HG03135 (cell line): ENCODE measurements around the gene METTL22.

ENCODE experiments used
- ATAC-seq: cut with Tn5 transposase; IDR thresholded peaks from one replicate; pipeline ENCODE4 v1.9.1; 2021; ENCODE audit warnings: mild to moderate bottlenecking, moderate library complexity; ENCODE audit not compliant: unreplicated experiment

Gene METTL22

DNA sequence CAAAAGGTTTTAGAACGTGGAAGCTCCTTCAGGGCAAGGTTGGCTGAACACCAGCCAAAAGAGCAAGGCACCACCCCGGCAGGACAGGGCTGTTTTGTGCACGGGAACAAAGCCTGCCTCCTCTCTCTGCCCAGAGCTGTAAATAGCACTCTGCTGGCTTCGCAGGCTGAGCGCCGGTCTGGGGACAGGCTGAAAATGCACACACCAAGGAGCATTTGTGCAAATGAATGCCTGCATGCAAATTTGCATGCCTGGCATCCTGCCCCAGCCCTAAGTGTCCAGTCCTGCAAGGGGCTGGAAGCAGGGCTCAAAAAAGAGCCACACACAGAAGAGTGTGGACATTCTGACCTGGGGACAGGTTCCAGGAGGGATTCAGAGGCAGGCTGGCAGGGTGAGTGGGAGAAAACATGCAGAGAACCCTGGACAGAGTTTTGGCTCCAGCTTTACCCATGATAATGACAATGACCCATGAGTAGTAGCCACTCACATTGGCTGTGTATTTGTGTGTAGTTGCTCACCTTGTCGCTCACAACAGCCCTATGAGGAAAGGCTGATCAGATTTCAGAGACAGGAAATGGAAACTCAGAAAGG lies 64.6 kb downstream of the METTL22 start:
- no peak for ATAC-seq

DNA sequence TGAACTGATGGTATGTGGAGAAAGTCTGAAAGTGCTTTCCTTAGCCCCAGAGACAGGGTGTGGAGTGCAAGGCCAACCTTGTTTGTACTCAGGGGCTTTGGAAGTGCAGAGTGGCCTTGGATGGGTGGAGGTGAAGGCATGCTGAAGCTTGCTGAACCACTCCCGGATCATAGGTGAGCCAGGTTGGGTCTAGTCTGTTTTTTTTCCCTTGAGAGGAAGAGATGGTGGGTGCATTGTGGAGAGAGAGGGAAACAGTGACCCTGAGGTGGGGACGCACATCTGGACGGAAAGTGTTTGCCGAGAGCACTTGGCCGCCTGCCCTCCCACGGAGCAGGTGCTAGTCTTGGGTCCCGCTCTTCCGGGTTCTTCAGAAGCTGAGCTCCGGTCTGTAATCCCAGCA lies 65.4 kb downstream of the METTL22 start:
- no peak for ATAC-seq

DNA sequence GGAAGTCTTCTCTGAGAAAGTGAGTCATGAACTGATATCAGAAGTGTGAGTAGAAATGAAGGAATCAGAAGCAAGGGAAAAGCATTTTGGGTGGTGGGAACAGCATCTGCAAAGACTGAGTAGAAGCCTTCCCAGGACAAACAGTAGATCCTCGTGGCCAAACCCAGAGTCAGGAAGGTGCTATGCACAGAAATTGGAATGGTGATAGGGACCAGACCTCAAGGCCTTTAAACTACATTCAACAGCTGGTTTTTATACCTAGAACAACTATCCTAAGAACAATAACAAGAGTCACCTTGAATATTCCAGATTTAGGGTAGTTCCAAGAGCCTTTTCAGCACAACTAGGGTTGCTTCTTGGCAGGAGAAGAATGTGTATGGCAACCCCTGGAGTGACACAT lies 68.2 kb downstream of the METTL22 start:
- ATAC-seq = no peak

DNA sequence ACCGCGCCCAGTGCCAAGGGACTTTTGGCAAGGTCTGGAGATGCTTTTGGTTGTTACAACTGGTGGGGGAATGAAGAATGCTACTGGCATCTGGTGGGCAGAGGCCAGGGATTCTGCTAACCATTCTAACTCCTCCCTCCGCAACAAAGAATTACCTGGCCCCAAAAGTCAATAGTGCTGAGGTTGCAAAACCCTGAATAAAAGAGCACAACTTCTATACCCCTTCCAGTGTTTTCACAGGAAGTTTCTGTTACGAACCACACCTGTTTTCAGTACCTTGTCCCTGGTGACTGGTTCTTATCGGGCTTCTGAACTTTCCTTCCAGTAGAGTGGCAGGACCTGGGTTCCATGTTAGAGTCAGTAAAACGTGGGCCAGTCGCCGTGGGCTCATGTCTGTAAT lies 70.2 kb downstream of the METTL22 start:
- ATAC-seq = no peak

DNA sequence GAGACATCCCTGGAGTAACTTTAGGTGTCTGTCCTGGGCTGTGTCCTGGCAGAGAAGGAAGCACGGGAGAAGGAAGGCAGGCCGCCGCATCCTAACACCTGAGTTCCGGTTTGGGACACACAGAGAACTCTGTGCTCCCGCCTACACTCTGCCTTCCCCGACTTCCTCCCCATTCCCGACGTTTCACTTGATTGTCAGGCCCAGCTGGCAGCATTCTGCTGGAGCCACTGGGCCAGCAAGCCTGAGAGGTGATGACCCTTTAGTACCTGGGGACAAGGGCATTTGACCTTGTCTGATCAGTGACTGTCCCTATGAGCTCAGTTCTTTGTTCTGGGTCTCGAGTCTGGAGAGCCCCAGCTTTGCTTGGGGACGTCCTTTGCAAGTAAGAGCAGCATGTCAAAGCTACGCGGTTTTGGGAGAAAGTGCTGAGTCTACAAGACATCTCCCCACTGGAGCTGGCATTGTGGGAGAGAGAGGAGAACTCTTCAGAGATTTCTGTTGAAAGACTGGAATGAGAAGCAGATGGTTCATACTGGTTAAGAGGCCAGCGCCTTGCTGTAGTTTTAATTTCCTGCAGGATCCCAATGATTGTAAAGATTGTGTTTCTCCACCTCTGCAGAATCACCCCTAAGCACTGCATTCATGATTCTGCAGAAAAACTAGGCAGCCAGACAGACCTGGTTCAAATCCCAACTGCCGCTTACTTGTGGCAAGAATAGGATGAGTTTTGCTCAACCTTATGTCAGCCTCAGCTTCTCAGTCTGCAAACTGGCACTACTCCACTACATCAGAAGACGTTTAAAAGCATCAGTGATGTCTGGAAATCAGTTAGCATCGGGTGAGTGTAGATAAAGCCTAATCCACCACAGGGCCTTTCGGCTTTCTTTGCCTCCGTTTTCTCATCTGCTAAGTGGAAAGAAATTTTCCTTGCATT lies 73.6 kb downstream of the METTL22 start:
- ATAC-seq = no peak

DNA sequence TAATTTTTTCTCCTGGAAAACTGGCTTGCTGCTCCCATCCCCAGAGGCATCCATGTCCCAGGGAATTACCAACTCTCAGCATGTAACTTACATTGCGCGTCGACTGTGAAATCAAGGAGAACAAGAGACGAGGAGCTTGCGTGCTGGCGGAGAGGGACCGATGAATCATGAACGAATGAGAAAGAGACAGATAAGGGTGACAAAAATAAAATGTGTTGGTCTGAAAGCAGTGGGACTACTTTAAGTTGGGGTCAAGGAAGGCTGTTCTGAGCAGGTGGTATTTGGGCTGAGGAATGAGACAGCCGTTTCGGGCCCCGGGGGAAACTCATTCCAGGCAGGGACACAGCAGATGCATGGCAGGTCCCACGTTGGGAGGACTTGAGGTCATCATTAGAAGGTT lies 75.4 kb downstream of the METTL22 start:
- no peak for ATAC-seq

DNA sequence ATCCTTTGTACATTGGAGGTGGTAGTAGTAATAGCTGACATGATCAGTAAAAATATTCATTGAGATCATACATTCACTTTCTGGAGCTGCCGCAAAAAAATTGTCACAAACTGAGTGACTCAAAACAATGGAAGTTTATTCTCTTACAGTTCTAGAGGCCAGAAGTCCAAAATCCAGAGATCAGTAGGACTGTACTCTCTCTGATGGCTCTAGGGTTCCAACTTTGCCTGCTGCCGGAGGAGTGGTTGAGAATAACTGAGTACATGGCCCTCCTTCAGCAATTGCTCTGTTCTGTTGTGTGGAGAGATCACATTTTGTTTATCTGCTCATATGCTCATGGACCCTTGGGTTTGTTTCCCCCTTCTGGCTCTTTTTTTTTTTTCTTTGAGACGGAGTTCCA lies 76.5 kb downstream of the METTL22 start:
- ATAC-seq = no peak
